BLaER1 treated with 17β-estradiol and CSF1 and Interleukin-3, amounts not matched to agents 10 nM and 100 nM (cell line): Measurements from ENCODE around the gene SH3RF1.

ENCODE experiments used
- H3K27ac ChIP-seq, 11 experiments: shearing (Covaris generic); formaldehyde crosslinking; 2 replicates each; pipeline ENCODE4 v1.8.1; 2022
- H3K27me3 ChIP-seq, 11 experiments: shearing (Covaris generic); formaldehyde crosslinking; 2 replicates each; pipeline ENCODE4 v1.8.1; 2022
- H3K36me3 ChIP-seq, 11 experiments: shearing (Covaris generic); formaldehyde crosslinking; 2 replicates each; pipeline ENCODE4 v1.8.1; 2022
- H3K4me1 ChIP-seq, 10 experiments: shearing (Covaris generic); formaldehyde crosslinking; 2 replicates each; pipeline ENCODE4 v1.8.1; 2022
- H3K4me2 ChIP-seq, 11 experiments: shearing (Covaris generic); formaldehyde crosslinking; 2 replicates each; pipeline ENCODE4 v1.8.1; 2022
- H3K4me3 ChIP-seq, 10 experiments: shearing (Covaris generic); formaldehyde crosslinking; 2 replicates each; pipeline ENCODE4 v1.8.1; 2022
- H3K9ac ChIP-seq, 11 experiments: shearing (Covaris generic); formaldehyde crosslinking; 2 replicates each; pipeline ENCODE4 v1.8.1; 2022
- H3K9me3 ChIP-seq, 11 experiments: shearing (Covaris generic); formaldehyde crosslinking; replicated peaks in 1 of 11; 2 replicates each; pipeline ENCODE4 v1.8.1; 2022
- H4K20me1 ChIP-seq, 11 experiments: shearing (Covaris generic); formaldehyde crosslinking; 2 replicates each; pipeline ENCODE4 v1.8.1; 2022
- Cebpa-rat ChIP-seq, 11 experiments: shearing (Covaris generic); IDR thresholded peaks; 2 replicates each; pipeline ENCODE4 v1.8.1; 2022

Gene SH3RF1

GRCh38 chr4:169259271-169259670 lies 11.5 kb downstream of the SH3RF1 start:
- H3K4me1 ChIP-seq: peaks cover 7 to 68% (median 46%) of the 10 kb centered on the region in 10 experiments; a peak in 19 of 20 replicates
- H3K27me3 ChIP-seq: no peaks in the 10 kb centered on the region
- no peak for TF ChIP-seq Cebpa-rat (IDR thresholded peaks at IDR 0.05)
- no peak overlapping the region; a peak in 1 of 22 replicates for H3K4me2 ChIP-seq
- peaks cover 0 to 10% (median 3%) of the 10 kb centered on the region in 11 experiments; a peak in 7 of 22 replicates for H3K9me3 ChIP-seq
- peaks cover 27 to 100% (median 91%) of the 10 kb centered on the region in 11 experiments; a peak in 20 of 22 replicates for H4K20me1 ChIP-seq
- H3K36me3 ChIP-seq: peaks cover 11 to 79% (median 34%) of the 10 kb centered on the region in 11 experiments; a peak in 20 of 22 replicates
- no peak overlapping the region for H3K9ac ChIP-seq
- H3K4me3 ChIP-seq: no peak overlapping the region
- no peak overlapping the region for H3K27ac ChIP-seq

- H3K4me1 ChIP-seq: peaks cover 15 to 62% (median 42%) of the 10 kb centered on the region in 10 experiments
These were observed 12.6 kb downstream of the SH3RF1 start for GRCh38 chr4:169258141-169258540.

GRCh38 chr4:169256856-169257761 lies 13.6 kb downstream of the SH3RF1 start:
- Histone ChIP-seq H3K27ac (no peak overlapping the region), H3K27me3 (no peaks in the 10 kb centered on the region), H3K4me3 (no peak overlapping the region), H3K4me2 (peak overlapping the region in 8 of 11 experiments; percentile 4 to 58 (median 40); a peak in 14 of 22 replicates), H3K9me3 (no peaks in the 10 kb centered on the region), H3K36me3 (peaks cover 0 to 78% (median 17%) of the 10 kb centered on the region in 11 experiments; a peak in 15 of 22 replicates), H3K9ac (peak overlapping the region in 1 of 11 experiments; percentile 42; a peak in 1 of 22 replicates), H4K20me1 (peaks cover 28 to 100% (median 89%) of the 10 kb centered on the region in 11 experiments; a peak in 21 of 22 replicates), H3K4me1 (peaks cover 22 to 64% (median 47%) of the 10 kb centered on the region in 10 experiments)
- no peak for TF ChIP-seq Cebpa-rat (IDR thresholded peaks at IDR 0.05)

More at GRCh38 chr4:169258141-169258540, 12.6 kb downstream of the SH3RF1 start:
- Histone ChIP-seq H3K27ac (no peak overlapping the region), H3K9ac (peak overlapping the region in 1 of 11 experiments; percentile 42; a peak in 1 of 22 replicates), H3K27me3 (no peaks in the 10 kb centered on the region), H4K20me1 (peaks cover 28 to 100% (median 92%) of the 10 kb centered on the region in 11 experiments; a peak in 20 of 22 replicates), H3K36me3 (peaks cover 5 to 79% (median 26%) of the 10 kb centered on the region in 11 experiments; a peak in 18 of 22 replicates), H3K4me3 (no peak overlapping the region), H3K4me2 (peak overlapping the region in 3 of 11 experiments; percentile 37 to 58 (median 40); a peak in 3 of 22 replicates), H3K9me3 (no peaks in the 10 kb centered on the region)
- TF ChIP-seq Cebpa-rat (IDR thresholded peaks at IDR 0.05): no peak

- no peak overlapping the region for H3K9ac ChIP-seq
- H3K4me1 ChIP-seq: peaks cover 22 to 59% (median 43%) of the 10 kb centered on the region in 10 experiments
- no peaks in the 10 kb centered on the region for H3K9me3 ChIP-seq
- peaks cover 0 to 81% (median 24%) of the 10 kb centered on the region in 11 experiments; a peak in 15 of 22 replicates for H3K36me3 ChIP-seq
- no peak for TF ChIP-seq Cebpa-rat (IDR thresholded peaks at IDR 0.05)
- H3K27ac ChIP-seq: no peak overlapping the region
- H4K20me1 ChIP-seq: peaks cover 26 to 100% (median 93%) of the 10 kb centered on the region in 11 experiments; a peak in 21 of 22 replicates
- peak overlapping the region in 7 of 11 experiments; percentile 11 to 58 (median 41); a peak in 13 of 22 replicates for H3K4me2 ChIP-seq
- H3K4me3 ChIP-seq: no peak overlapping the region
- no peaks in the 10 kb centered on the region for H3K27me3 ChIP-seq
These were observed 14.6 kb downstream of the SH3RF1 start for GRCh38 chr4:169256101-169256612.

- Histone ChIP-seq H3K9ac (no peak overlapping the region), H3K4me1 (peaks cover 16 to 49% (median 37%) of the 10 kb centered on the region in 10 experiments), H3K27ac (no peak overlapping the region), H3K27me3 (no peaks in the 10 kb centered on the region), H3K4me3 (no peak overlapping the region), H3K4me2 (peak overlapping the region in 4 of 11 experiments; percentile 5 to 26 (median 18); a peak in 2 of 22 replicates), H4K20me1 (peaks cover 13 to 100% (median 91%) of the 10 kb centered on the region in 11 experiments; a peak in 20 of 22 replicates), H3K9me3 (peaks cover 0 to 2% (median 0%) of the 10 kb centered on the region in 11 experiments; a peak in 2 of 22 replicates), H3K36me3 (peaks cover 0 to 76% (median 18%) of the 10 kb centered on the region in 11 experiments; a peak in 15 of 22 replicates)
- TF ChIP-seq Cebpa-rat (IDR thresholded peaks at IDR 0.05): no peak
These were observed 16.2 kb downstream of the SH3RF1 start for GRCh38 chr4:169254546-169254983.

- H3K4me3 ChIP-seq: no peak overlapping the region
- H3K27ac ChIP-seq: no peak overlapping the region
- no peaks in the 10 kb centered on the region for H3K27me3 ChIP-seq
- TF ChIP-seq Cebpa-rat (IDR thresholded peaks at IDR 0.05): no peak
- H3K9me3 ChIP-seq: peaks cover 0 to 8% (median 4%) of the 10 kb centered on the region in 11 experiments; a peak in 8 of 22 replicates
- H3K9ac ChIP-seq: no peak overlapping the region
- H3K4me1 ChIP-seq: peaks cover 16 to 49% (median 37%) of the 10 kb centered on the region in 10 experiments
- H3K36me3 ChIP-seq: peaks cover 0 to 78% (median 24%) of the 10 kb centered on the region in 11 experiments; a peak in 15 of 22 replicates
- peaks cover 10 to 100% (median 85%) of the 10 kb centered on the region in 11 experiments; a peak in 20 of 22 replicates for H4K20me1 ChIP-seq
- peak overlapping the region in 6 of 11 experiments; percentile 3 to 36 (median 22); a peak in 6 of 22 replicates for H3K4me2 ChIP-seq
These were observed 16.9 kb downstream of the SH3RF1 start for GRCh38 chr4:169253904-169254303.

- no peaks in the 10 kb centered on the region for H3K27me3 ChIP-seq
- peaks cover 16 to 48% (median 36%) of the 10 kb centered on the region in 10 experiments for H3K4me1 ChIP-seq
- no peak overlapping the region for H3K4me3 ChIP-seq
- no peak for TF ChIP-seq Cebpa-rat (IDR thresholded peaks at IDR 0.05)
- H3K4me2 ChIP-seq: peak overlapping the region in 9 of 11 experiments; percentile 0 to 36 (median 20); a peak in 10 of 22 replicates
- no peak overlapping the region for H3K9ac ChIP-seq
- no peak overlapping the region for H3K27ac ChIP-seq
- peaks cover 2 to 82% (median 31%) of the 10 kb centered on the region in 11 experiments; a peak in 16 of 22 replicates for H3K36me3 ChIP-seq
- H4K20me1 ChIP-seq: peaks cover 10 to 100% (median 78%) of the 10 kb centered on the region in 11 experiments; a peak in 20 of 22 replicates
- H3K9me3 ChIP-seq: peaks cover 0 to 13% (median 4%) of the 10 kb centered on the region in 11 experiments; a peak in 9 of 22 replicates
These were observed 17.6 kb downstream of the SH3RF1 start for GRCh38 chr4:169253113-169253671.
